Measurements from ENCODE around the gene ZSCAN5C. TPM values are rescaled to one million over a fixed set of nuclear protein-coding genes. Genes with fewer than 3 reads are reported as not detected.

ZSCAN5C gene
- total and polyA plus RNA-seq, 2 experiments from 2014 or later = not detected

- Histone ChIP-seq H3K4me1 (ENCODE audit: insufficient read depth) (no peaks in the 10 kb centered on the region), H4K20me1 (ENCODE audit: insufficient read depth, poor library complexity, severe bottlenecking) (no peaks in the 10 kb centered on the region), H3K36me3 (replicated peaks; ENCODE audit: insufficient read depth, low read depth) (no peaks in the 10 kb centered on the region), H2AFZ (no peak overlapping the region), H3K4me2 (no peak overlapping the region), H3K27me3 (no peaks in the 10 kb centered on the region), H3K9me3 (ENCODE audit: low read depth) (no peaks in the 10 kb centered on the region), H3K9me2 (replicated peaks; ENCODE audit: insufficient read depth) (no peaks in the 10 kb centered on the region), H3K4me3 (no peak overlapping the region), H3K79me2 (no peaks in the 10 kb centered on the region), H3K27ac (no peak overlapping the region)
- 87% methylated on average over 9 of the region's 9 CpGs for WGBS (ENCODE audit: low lambda C conversion rate, missing lambda C conversion rate)
- TF ChIP-seq EZH2phosphoT487 (IDR thresholded peaks at IDR 0.05; ENCODE audit: low read depth, severe bottlenecking, unreplicated experiment) = no peak
- TF ChIP-seq EZH2 (IDR thresholded peaks at IDR 0.05; ENCODE audit: borderline replicate concordance) = no peak
- TF ChIP-seq CTCF (IDR thresholded peaks at IDR 0.05; ENCODE audit: poor library complexity) = no peak
- peak; percentile 3 for DNase-seq (ENCODE audit: low spot score)
Observed at GRCh38 chr19:56162258-56162657, 39.8 kb upstream of the ZSCAN5C start.

- H2AFZ ChIP-seq = no peak overlapping the region
- WGBS (ENCODE audit: low lambda C conversion rate, missing lambda C conversion rate) = 93% methylated on average over 13 of the region's 13 CpGs
- no peaks in the 10 kb centered on the region for H3K79me2 ChIP-seq
- TF ChIP-seq CTCF (IDR thresholded peaks at IDR 0.05; ENCODE audit: poor library complexity) (no peak), EZH2 (IDR thresholded peaks at IDR 0.05; ENCODE audit: borderline replicate concordance) (no peak), EZH2phosphoT487 (IDR thresholded peaks at IDR 0.05; ENCODE audit: low read depth, severe bottlenecking, unreplicated experiment) (no peak)
- no peak overlapping the region for H3K27ac ChIP-seq
- H4K20me1 ChIP-seq (ENCODE audit: insufficient read depth, poor library complexity, severe bottlenecking) = no peaks in the 10 kb centered on the region
- no peak overlapping the region for H3K4me3 ChIP-seq
- H3K36me3 ChIP-seq (replicated peaks; ENCODE audit: insufficient read depth, low read depth) = no peaks in the 10 kb centered on the region
- no peaks in the 10 kb centered on the region for H3K4me1 ChIP-seq (ENCODE audit: insufficient read depth)
- no peak for DNase-seq (ENCODE audit: low spot score)
- H3K27me3 ChIP-seq = no peaks in the 10 kb centered on the region
- no peak overlapping the region for H3K4me2 ChIP-seq
- no peaks in the 10 kb centered on the region for H3K9me3 ChIP-seq (ENCODE audit: low read depth)
- no peaks in the 10 kb centered on the region for H3K9me2 ChIP-seq (replicated peaks; ENCODE audit: insufficient read depth)
Observed at GRCh38 chr19:56163097-56163496, 39.0 kb upstream of the ZSCAN5C start.

GRCh38 chr19:56167064-56167578 lies 35.0 kb upstream of the ZSCAN5C start:
- DNase-seq (ENCODE audit: low spot score) = peak; percentile 42
- H4K20me1 ChIP-seq (ENCODE audit: insufficient read depth, poor library complexity, severe bottlenecking) = no peaks in the 10 kb centered on the region
- no peaks in the 10 kb centered on the region for H3K9me3 ChIP-seq (ENCODE audit: low read depth)
- TF ChIP-seq EZH2 (IDR thresholded peaks at IDR 0.05; ENCODE audit: borderline replicate concordance) (no peak), EZH2phosphoT487 (IDR thresholded peaks at IDR 0.05; ENCODE audit: low read depth, severe bottlenecking, unreplicated experiment) (no peak), CTCF (IDR thresholded peaks at IDR 0.05; ENCODE audit: poor library complexity) (no peak)
- H3K4me3 ChIP-seq = no peak overlapping the region
- H2AFZ ChIP-seq = no peak overlapping the region
- no peaks in the 10 kb centered on the region for H3K79me2 ChIP-seq
- no peaks in the 10 kb centered on the region for H3K4me1 ChIP-seq (ENCODE audit: insufficient read depth)
- no peak overlapping the region for H3K27ac ChIP-seq
- no peaks in the 10 kb centered on the region for H3K36me3 ChIP-seq (replicated peaks; ENCODE audit: insufficient read depth, low read depth)
- H3K9me2 ChIP-seq (replicated peaks; ENCODE audit: insufficient read depth) = no peaks in the 10 kb centered on the region
- WGBS (ENCODE audit: low lambda C conversion rate, missing lambda C conversion rate) = 42% methylated on average over 7 of the region's 7 CpGs
- H3K4me2 ChIP-seq = no peak overlapping the region
- no peaks in the 10 kb centered on the region for H3K27me3 ChIP-seq

Measured in hepatocyte (in vitro differentiated cells).